Caco-2 (cell line): ENCODE results near the gene MYO9A. TPM values are rescaled to one million over a fixed set of nuclear protein-coding genes. Genes with fewer than 3 reads are reported as not detected.

Source experiments
- BruUV-seq: library from RNA; stranded (reverse); fragments of 400-500 nt; replicated peaks from 2 replicates; lab custom pipeline; 2021; lab: Mats Ljungman, UMichigan
- CTCF ChIA-PET: fragments of 300-600 bp; sonication (Branson Sonifier 250); formaldehyde crosslinking; loops from one replicate; lab custom pipeline; 2022; ENCODE audit warnings: antibody characterized with exemption; lab: Charles Lee
- POLR2A ChIA-PET: fragments of 300-600 bp; sonication (Branson Sonifier 250); formaldehyde crosslinking; loops from one replicate; lab custom pipeline; 2022; ENCODE audit warnings: antibody characterized with exemption; lab: Charles Lee
- DNase-seq, 2 experiments: peaks; one replicate each; pipeline versions ENCODE4 v3.0.0 to v3.0.0-alpha.2; 2020 to 2022
- H3K27me3 ChIP-seq: replicated peaks from 2 replicates; pipeline ENCODE4 v1.6.0; 2011; ENCODE audit warnings: low read length; ENCODE audit not compliant: control insufficient read depth, insufficient read depth
- H3K36me3 ChIP-seq: 2 replicates; pipeline ENCODE4 v1.5.1; 2011; ENCODE audit warnings: low read length; ENCODE audit not compliant: control insufficient read depth, insufficient read depth
- H3K4me1 ChIP-seq: fragments of 250-450 bp; sonication (Bioruptor Pico); 2 replicates; pipeline ENCODE4 v1.5.1; 2020; ENCODE audit warnings: mild to moderate bottlenecking
- H3K4me3 ChIP-seq: 2 replicates; pipeline ENCODE4 v1.5.1; 2011; ENCODE audit warnings: low read depth, mild to moderate bottlenecking, control low read depth, low read length
- H3K9me3 ChIP-seq: fragments of 250-450 bp; sonication (Bioruptor Pico); 2 replicates; pipeline ENCODE4 v1.5.1; 2020; ENCODE audit warnings: mild to moderate bottlenecking, moderate library complexity
- H3K27ac Mint-ChIP-seq: one replicate; pipeline ENCODE4 v1.8.0; 2022; ENCODE audit warnings: mixed read lengths; ENCODE audit not compliant: unreplicated experiment
- H3K27me3 Mint-ChIP-seq: one replicate; pipeline ENCODE4 v1.8.0; 2022; ENCODE audit warnings: mixed read lengths; ENCODE audit not compliant: insufficient read depth, unreplicated experiment
- H3K36me3 Mint-ChIP-seq: one replicate; pipeline ENCODE4 v1.8.0; 2022; ENCODE audit warnings: mild to moderate bottlenecking, mixed read lengths; ENCODE audit not compliant: insufficient read depth, unreplicated experiment
- H3K4me1 Mint-ChIP-seq: one replicate; pipeline ENCODE4 v1.8.0; 2022; ENCODE audit warnings: low read depth, mixed read lengths; ENCODE audit not compliant: unreplicated experiment
- H3K4me3 Mint-ChIP-seq: one replicate; pipeline ENCODE4 v1.8.0; 2022; ENCODE audit warnings: mild to moderate bottlenecking, moderate library complexity, mixed read lengths; ENCODE audit not compliant: unreplicated experiment
- H3K9me3 Mint-ChIP-seq: one replicate; pipeline ENCODE4 v1.8.0; 2022; ENCODE audit warnings: mixed read lengths; ENCODE audit not compliant: unreplicated experiment
- intact Hi-C: fragments of 100-400 bp; cut with micrococcal nuclease; formaldehyde crosslinking; loops from one replicate; pipeline ENCODE4 v1.10.0; 2022; ENCODE audit not compliant: unreplicated experiment
- total RNA-seq: library from RNA; stranded (reverse); gene quantifications from 2 replicates; pipeline ENCODE4 v1.2.3, GENCODE V29; 2022
- TF ChIP-seq, protein P1 (sequence below), 2 experiments: fragments of 200-600 bp in 1 of 2; IDR thresholded peaks; 1 replicate in 1 of 2; 2 replicates in 1 of 2; pipeline versions ENCODE4 v1.5.1 to v1.8.0; 2011 to 2022; ENCODE audit warnings: antibody characterized with exemption in 1 of 2, control low read depth in 1 of 2, inconsistent platforms in 1 of 2, low read depth in 1 of 2, low read length in 1 of 2, mild to moderate bottlenecking in 1 of 2, moderate library complexity in 1 of 2; ENCODE audit not compliant: insufficient read depth in 1 of 2, severe bottlenecking in 1 of 2, unreplicated experiment in 1 of 2

Gene MYO9A
- total RNA-seq, 1 experiment from 2014 or later: 71.9 TPM

DNA sequence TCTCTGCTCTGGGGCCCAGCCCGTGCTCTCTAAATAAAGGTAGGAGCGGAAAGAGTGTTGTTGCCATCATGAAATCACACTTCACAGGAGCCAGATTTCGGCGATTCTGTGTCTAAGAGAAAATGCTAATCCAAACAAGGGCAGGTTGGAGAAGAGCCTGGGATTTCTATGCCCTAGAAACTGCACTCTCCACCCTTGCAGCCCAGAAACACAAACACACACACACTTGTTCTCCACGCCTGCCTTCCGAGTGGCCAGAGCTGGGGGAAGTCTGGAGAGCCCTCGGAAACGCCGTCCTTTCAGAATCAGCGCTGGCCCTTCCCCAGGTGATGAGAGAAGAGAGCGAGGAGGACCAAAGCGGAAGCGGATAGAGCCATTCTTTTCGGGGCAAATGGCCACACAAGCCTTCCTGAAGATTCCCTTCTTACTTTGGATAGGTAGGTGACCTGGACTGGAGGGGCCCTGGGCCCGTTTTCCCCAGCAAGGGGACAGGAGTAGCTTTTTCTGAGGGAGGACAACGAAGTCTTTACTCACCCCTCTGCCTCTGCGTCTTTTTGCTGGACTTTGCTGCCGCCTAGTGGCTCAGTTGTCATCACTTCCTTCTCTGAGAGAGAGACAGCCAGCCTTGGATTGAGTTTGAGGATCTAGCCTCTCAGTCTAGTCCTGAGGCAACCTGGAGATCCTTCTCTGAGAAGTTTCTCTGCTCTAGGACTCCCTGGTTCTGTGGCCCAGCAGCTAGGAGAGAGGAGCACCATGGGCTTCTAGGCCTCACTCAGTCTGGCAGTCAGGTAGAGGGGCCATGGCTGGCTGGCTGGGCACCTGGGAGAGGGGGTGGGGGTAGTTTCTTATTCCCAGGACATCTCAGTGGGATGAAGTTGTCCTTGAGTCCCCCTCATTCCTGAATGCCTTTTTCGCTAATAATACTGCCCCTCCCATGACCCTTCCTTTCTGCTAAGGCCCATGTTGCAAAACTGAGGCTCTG lies 38.0 kb upstream of the MYO9A start:
- H3K27me3 ChIP-seq: no peaks in the 10 kb centered on the region
- DNase-seq: peak; percentile 82 to 85

DNA sequence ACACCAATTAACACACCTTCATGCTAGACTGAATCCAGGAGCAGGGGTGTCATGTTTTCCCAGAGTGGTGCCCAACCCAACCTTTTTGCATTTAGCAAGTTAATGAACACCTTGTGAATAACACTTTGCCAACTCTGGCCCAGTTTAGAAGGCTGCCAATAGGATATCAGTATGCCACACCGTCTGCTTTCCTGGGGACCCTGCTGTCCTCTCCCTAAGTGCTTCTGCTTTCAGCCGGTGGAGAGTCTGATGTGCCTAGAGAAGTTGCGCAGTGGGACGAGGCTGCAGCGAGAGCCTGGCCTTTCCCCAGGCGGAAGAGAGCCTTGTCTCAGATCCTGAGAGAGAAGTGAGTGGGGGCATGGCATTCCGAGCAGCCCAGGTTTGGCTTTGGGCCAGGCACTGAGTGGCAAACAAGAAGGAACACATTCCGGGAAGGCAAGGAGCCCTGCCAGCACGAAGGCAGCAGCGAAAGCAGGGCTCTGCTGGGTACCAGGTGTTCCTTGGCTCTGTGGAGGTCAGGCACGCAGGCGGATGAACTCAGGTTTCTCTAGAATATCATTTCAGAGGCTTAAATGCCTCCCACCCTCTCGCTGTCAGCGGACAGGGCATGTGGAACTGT lies 37.2 kb upstream of the MYO9A start:
- peak overlapping the region; percentile 36; the same call in 1 of the 2 replicates for H3K4me3 ChIP-seq

More for the DNA sequence above, 38.0 kb upstream of the MYO9A start:
- no peaks in the 10 kb centered on the region; the same call in 1 of the 2 replicates for H3K4me1 ChIP-seq
- peak overlapping the region; percentile 76 for H3K4me3 Mint-ChIP-seq
- H3K27ac Mint-ChIP-seq: peak overlapping the region; percentile 60
- no TSS peak for BruUV-seq
- H3K4me1 Mint-ChIP-seq: peaks cover 8% of the 10 kb centered on the region
- CTCF ChIA-PET: interaction anchor here (0.6 to 1.6 kb wide), 9 partner anchors 12 to 412 kb away, joined by 3 to 8 read pairs (median 4); partner anchors contain the start of genes MYO9A and SENP8
- H3K9me3 Mint-ChIP-seq: peaks cover 8% of the 10 kb centered on the region
- POLR2A ChIA-PET: no interaction called here
- H3K36me3 Mint-ChIP-seq: no peaks in the 10 kb centered on the region
- no peaks in the 10 kb centered on the region for H3K36me3 ChIP-seq
- no peaks in the 10 kb centered on the region for H3K27me3 Mint-ChIP-seq
- intact Hi-C loops: loop anchor here (1.0 to 10.0 kb wide), 5 partner anchors 37 to 401 kb away; partner anchors contain the start of genes MYO9A and SENP8
- H3K9me3 ChIP-seq: no peaks in the 10 kb centered on the region
- TF ChIP-seq, protein P1, sequence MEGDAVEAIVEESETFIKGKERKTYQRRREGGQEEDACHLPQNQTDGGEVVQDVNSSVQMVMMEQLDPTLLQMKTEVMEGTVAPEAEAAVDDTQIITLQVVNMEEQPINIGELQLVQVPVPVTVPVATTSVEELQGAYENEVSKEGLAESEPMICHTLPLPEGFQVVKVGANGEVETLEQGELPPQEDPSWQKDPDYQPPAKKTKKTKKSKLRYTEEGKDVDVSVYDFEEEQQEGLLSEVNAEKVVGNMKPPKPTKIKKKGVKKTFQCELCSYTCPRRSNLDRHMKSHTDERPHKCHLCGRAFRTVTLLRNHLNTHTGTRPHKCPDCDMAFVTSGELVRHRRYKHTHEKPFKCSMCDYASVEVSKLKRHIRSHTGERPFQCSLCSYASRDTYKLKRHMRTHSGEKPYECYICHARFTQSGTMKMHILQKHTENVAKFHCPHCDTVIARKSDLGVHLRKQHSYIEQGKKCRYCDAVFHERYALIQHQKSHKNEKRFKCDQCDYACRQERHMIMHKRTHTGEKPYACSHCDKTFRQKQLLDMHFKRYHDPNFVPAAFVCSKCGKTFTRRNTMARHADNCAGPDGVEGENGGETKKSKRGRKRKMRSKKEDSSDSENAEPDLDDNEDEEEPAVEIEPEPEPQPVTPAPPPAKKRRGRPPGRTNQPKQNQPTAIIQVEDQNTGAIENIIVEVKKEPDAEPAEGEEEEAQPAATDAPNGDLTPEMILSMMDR (IDR thresholded peaks at IDR 0.05; ENCODE audit: insufficient read depth in 1 of 2, low read depth in 1 of 2, low read length in 1 of 2, severe bottlenecking in 1 of 2, unreplicated experiment in 1 of 2): peak; percentile 78 to 85
- H3K4me3 ChIP-seq: peak overlapping the region; percentile 36

More for the DNA sequence above, 37.2 kb upstream of the MYO9A start:
- peaks cover 12% of the 10 kb centered on the region for H3K9me3 Mint-ChIP-seq
- intact Hi-C loops: loop anchor here (10.0 kb wide), 2 partner anchors 300 to 400 kb away; no protein-coding TSS in a partner anchor
- Histone ChIP-seq H3K27me3 (no peaks in the 10 kb centered on the region), H3K36me3 (no peaks in the 10 kb centered on the region), H3K4me1 (no peaks in the 10 kb centered on the region), H3K9me3 (no peaks in the 10 kb centered on the region)
- H3K4me3 Mint-ChIP-seq: peak overlapping the region; percentile 76
- H3K27ac Mint-ChIP-seq: peak overlapping the region; percentile 60
- H3K27me3 Mint-ChIP-seq: no peaks in the 10 kb centered on the region
- H3K4me1 Mint-ChIP-seq: peaks cover 8% of the 10 kb centered on the region
- TF ChIP-seq, protein P1 (IDR thresholded peaks at IDR 0.05; ENCODE audit: insufficient read depth in 1 of 2, low read depth in 1 of 2, low read length in 1 of 2, severe bottlenecking in 1 of 2, unreplicated experiment in 1 of 2): no peak
- ChIA-PET POLR2A (no interaction called here), CTCF (interaction anchor here (0.9 to 1.2 kb wide), 3 partner anchors 37 to 174 kb away, joined by 3 to 4 read pairs (median 4); partner anchors contain the start of genes MYO9A and SENP8)
- DNase-seq: no peak
- BruUV-seq: no TSS peak
- H3K36me3 Mint-ChIP-seq: no peaks in the 10 kb centered on the region
